ENCODE data around the gene FKBP5. TPM values are rescaled to one million over a fixed set of nuclear protein-coding genes. Genes with fewer than 3 reads are reported as not detected.

FKBP5 gene
- total RNA-seq, 1 donor from 2014 or later: 17.1 TPM

DNA sequence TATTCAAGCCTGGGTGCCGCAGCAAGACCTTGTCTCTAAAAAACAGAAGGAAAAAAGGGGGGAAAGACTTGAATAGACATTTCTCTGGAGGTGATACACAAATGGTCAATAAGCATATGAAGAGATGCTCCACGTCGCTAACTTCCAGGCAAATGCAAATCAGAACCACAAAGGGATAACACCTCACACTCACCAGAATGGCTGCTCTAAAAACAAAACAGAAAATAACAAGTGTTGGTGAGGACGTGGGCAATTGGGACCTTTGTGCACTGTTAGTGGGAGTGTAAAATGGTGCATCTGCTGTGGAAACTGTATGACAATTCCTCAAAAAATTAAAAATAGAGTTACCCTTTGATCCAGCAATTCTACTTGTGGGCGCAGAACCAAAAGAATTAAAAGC is 127.6 kb downstream of the FKBP5 start:
- no peak overlapping the region for H3K27ac Mint-ChIP-seq
- TF ChIP-seq, protein P1, sequence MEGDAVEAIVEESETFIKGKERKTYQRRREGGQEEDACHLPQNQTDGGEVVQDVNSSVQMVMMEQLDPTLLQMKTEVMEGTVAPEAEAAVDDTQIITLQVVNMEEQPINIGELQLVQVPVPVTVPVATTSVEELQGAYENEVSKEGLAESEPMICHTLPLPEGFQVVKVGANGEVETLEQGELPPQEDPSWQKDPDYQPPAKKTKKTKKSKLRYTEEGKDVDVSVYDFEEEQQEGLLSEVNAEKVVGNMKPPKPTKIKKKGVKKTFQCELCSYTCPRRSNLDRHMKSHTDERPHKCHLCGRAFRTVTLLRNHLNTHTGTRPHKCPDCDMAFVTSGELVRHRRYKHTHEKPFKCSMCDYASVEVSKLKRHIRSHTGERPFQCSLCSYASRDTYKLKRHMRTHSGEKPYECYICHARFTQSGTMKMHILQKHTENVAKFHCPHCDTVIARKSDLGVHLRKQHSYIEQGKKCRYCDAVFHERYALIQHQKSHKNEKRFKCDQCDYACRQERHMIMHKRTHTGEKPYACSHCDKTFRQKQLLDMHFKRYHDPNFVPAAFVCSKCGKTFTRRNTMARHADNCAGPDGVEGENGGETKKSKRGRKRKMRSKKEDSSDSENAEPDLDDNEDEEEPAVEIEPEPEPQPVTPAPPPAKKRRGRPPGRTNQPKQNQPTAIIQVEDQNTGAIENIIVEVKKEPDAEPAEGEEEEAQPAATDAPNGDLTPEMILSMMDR (IDR thresholded peaks at IDR 0.05): no peak
- CTCF ChIA-PET: interaction anchor here (2.3 kb wide), 1 partner anchor 9 kb away, joined by 8 read pairs; no protein-coding TSS in a partner anchor

DNA sequence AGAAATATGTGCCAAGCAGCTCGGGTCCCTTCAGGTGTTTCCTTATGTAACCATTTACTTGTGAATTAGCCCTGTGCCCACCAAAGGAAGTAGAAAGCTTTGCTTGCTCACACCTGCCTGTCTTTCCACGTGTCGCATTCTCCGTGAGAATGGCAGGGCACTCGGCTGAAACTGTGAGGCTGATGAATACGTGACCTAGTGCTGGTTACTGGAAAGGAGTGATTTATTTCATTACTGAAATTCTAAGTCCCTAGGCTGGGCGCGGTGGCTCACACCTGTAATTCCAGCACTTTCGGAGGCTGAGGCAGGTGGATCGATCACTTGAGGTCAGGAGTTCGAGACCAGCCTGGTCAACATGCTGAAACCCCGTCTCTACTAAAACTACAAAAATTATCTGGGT is 130.1 kb downstream of the FKBP5 start:
- POLR2A ChIA-PET: no interaction called here
- Mint-ChIP-seq H3K36me3 (ENCODE audit: low read depth) (no peaks in the 10 kb centered on the region), H3K4me3 (no peak overlapping the region), H3K4me1 (peaks cover 8% of the 10 kb centered on the region), H3K27ac (no peak overlapping the region), H3K27me3 (peaks cover 21% of the 10 kb centered on the region), H3K9me3 (no peaks in the 10 kb centered on the region)
- TF ChIP-seq, protein P1 (IDR thresholded peaks at IDR 0.05): no peak
- ATAC-seq (ENCODE audit: low read depth) (no peak), DNase-seq (no peak)
- CTCF ChIA-PET: no interaction called here
- intact Hi-C loops (cut with micrococcal nuclease): no loop called here

More for the DNA sequence above, 127.6 kb downstream of the FKBP5 start:
- DNase-seq (no peak), ATAC-seq (ENCODE audit: low read depth) (no peak)
- POLR2A ChIA-PET: no interaction called here
- Mint-ChIP-seq H3K9me3 (no peaks in the 10 kb centered on the region), H3K4me3 (no peak overlapping the region), H3K27me3 (peaks cover 26% of the 10 kb centered on the region), H3K4me1 (peaks cover 8% of the 10 kb centered on the region), H3K36me3 (ENCODE audit: low read depth) (no peaks in the 10 kb centered on the region)
- intact Hi-C loops (cut with micrococcal nuclease): no loop called here

DNA sequence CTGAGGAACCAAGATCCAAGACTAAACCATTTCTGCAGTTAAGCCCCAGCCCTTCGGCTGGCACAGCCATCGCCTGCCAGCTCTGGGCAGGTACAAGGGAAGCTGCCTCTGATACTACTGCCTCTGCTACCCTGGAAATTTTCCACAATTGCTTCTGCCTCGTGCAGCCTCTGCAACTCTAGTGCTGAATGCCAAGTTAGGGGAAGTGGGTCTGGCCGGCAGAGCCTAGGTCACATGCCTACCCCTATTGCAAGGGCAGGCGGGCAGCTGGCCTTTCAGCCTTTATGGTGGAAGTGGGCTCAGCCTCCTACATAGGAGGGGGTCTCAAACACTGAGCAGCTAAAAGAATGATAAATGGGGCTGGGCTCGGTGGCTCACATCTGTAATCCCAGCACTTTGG is 131.5 kb downstream of the FKBP5 start:
- H3K27ac Mint-ChIP-seq: no peak overlapping the region
- POLR2A ChIA-PET: no interaction called here

DNA sequence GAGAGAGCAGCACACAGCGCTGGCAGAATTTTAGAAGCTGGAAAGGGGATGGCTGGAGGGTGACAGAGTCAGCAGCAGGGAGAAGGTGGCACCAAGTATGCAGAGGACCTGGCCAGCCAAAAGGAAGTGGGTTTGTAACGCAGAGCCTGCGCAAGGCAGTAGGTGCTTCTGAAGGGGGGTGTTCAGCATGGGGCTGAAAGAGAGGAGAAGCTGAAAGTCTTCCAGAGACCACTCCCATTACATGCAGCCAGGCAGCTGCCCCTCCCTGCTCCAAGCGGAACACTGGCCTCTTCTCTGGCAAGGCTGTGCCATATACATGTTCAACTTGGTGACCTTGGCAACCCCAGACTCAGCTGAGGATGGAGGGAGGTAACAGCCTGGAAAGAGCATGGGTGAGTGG is 133.9 kb downstream of the FKBP5 start:
- ChIA-PET POLR2A (no interaction called here), CTCF (no interaction called here)
- H3K27ac Mint-ChIP-seq: no peak overlapping the region
- intact Hi-C loops (cut with micrococcal nuclease): no loop called here
- no peak overlapping the region for H3K4me3 Mint-ChIP-seq
- peaks cover 7% of the 10 kb centered on the region for H3K9me3 Mint-ChIP-seq
- H3K27me3 Mint-ChIP-seq: peaks cover 17% of the 10 kb centered on the region
- DNase-seq: no peak
- peaks cover 2% of the 10 kb centered on the region for H3K36me3 Mint-ChIP-seq (ENCODE audit: low read depth)
- peaks cover 4% of the 10 kb centered on the region for H3K4me1 Mint-ChIP-seq
- TF ChIP-seq, protein P1 (IDR thresholded peaks at IDR 0.05): no peak
- ATAC-seq (ENCODE audit: low read depth): no peak

More for the DNA sequence above, 131.5 kb downstream of the FKBP5 start:
- Mint-ChIP-seq H3K27me3 (peaks cover 16% of the 10 kb centered on the region), H3K9me3 (no peaks in the 10 kb centered on the region), H3K4me1 (peaks cover 8% of the 10 kb centered on the region), H3K4me3 (no peak overlapping the region), H3K36me3 (ENCODE audit: low read depth) (no peaks in the 10 kb centered on the region)
- intact Hi-C loops (cut with micrococcal nuclease): no loop called here
- CTCF ChIA-PET: no interaction called here
- TF ChIP-seq, protein P1 (IDR thresholded peaks at IDR 0.05): no peak
- ATAC-seq (ENCODE audit: low read depth) (no peak), DNase-seq (no peak)

DNA sequence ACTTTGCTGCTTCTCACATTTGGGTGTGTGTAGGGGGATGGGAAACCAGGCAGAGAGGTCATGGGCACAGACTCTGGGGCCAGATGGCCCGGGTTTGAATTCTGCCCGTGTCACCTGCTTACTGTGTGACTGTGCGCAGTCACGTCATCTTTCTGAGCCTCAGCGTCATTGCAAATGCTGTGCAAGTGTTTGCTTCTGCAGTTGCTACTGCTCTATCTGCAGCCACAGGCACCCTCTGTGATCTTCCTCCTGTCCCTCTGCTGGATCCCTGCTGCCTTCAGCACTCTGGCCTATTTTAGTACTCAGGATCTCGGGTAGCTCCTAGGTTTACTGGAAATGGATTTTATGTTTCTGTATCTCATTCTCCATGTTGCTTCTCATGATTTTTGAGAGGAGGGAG is 135.4 kb downstream of the FKBP5 start:
- H3K4me3 Mint-ChIP-seq: no peak overlapping the region
- intact Hi-C loops (cut with micrococcal nuclease): no loop called here
- ATAC-seq (ENCODE audit: low read depth) (no peak), DNase-seq (no peak)
- H3K4me1 Mint-ChIP-seq: no peaks in the 10 kb centered on the region
- no peak overlapping the region for H3K27ac Mint-ChIP-seq
- TF ChIP-seq, protein P1 (IDR thresholded peaks at IDR 0.05): no peak
- POLR2A ChIA-PET: no interaction called here
- CTCF ChIA-PET: interaction anchor here (1.0 to 1.2 kb wide), 2 partner anchors 30 to 38 kb away, joined by 3 read pairs; no protein-coding TSS in a partner anchor
- H3K9me3 Mint-ChIP-seq: peaks cover 8% of the 10 kb centered on the region
- H3K27me3 Mint-ChIP-seq: peaks cover 14% of the 10 kb centered on the region
- peaks cover 2% of the 10 kb centered on the region for H3K36me3 Mint-ChIP-seq (ENCODE audit: low read depth)

Measured in activated B cell treated with CpG ODN at 0.5 μM for 24 hours (primary cell).